Cardiac muscle cell (in vitro differentiated cells and primary cell): ENCODE results near the gene BLZF1. TPM values are rescaled to one million over a fixed set of nuclear protein-coding genes. Genes with fewer than 3 reads are reported as not detected.
"Not testable (repeated sequence)": the region's sequence is repeated elsewhere in the genome, so short reads cannot be mapped to it uniquely, and the experiment has no call there.

ENCODE experiments used
- DNase-seq, 2 donors: peaks; one replicate each; pipeline versions ENCODE4 v3.0.0 to v3.0.0-alpha.2; 2010 to 2017; ENCODE audit warnings: low read depth in 1 of 2, low spot score in 1 of 2
- H3K27ac ChIP-seq: fragments of 200-600 bp; sonication (generic); 2 replicates; pipeline ENCODE4 v1.5.1; 2016
- H3K27me3 ChIP-seq: fragments of 200-600 bp; sonication (generic); 2 replicates; pipeline ENCODE4 v1.6.0; 2016; ENCODE audit warnings: control low read depth
- H3K36me3 ChIP-seq: fragments of 200-600 bp; sonication (generic); 2 replicates; pipeline ENCODE4 v1.5.1; 2016; ENCODE audit warnings: control low read depth
- H3K4me1 ChIP-seq: fragments of 200-600 bp; sonication (generic); 2 replicates; pipeline ENCODE4 v1.8.1; 2017; ENCODE audit warnings: low read depth, mild to moderate bottlenecking, mixed run types
- H3K4me3 ChIP-seq: fragments of 200-600 bp; sonication (generic); 2 replicates; pipeline ENCODE4 v1.5.1; 2016; ENCODE audit warnings: mild to moderate bottlenecking
- H3K9me3 ChIP-seq: fragments of 200-600 bp; sonication (generic); 2 replicates; pipeline ENCODE4 v1.5.1; 2017; ENCODE audit warnings: low read depth, mild to moderate bottlenecking, control low read depth
- CTCF ChIP-seq: IDR thresholded peaks from 2 replicates; pipeline ENCODE4 v1.5.1; 2012; ENCODE audit warnings: low read depth, mild to moderate bottlenecking, low read length
- polyA plus RNA-seq: library from polyadenylated mRNA; unstranded; fragments of >200 nt; fragmentation: Nextera tagmentation; extraction: Ambion mirVana; gene quantifications from 2 replicates; pipeline ENCODE4 v1.2.1, GENCODE V29; 2016
- total RNA-seq: library from RNA; depleted of rRNA; stranded (reverse); fragments of >200 nt; gene quantifications from 2 replicates; pipeline ENCODE4 v1.2.3, GENCODE V29; 2016

BLZF1 gene
- total and polyA plus RNA-seq, 2 experiments from 2014 or later: 17.3 to 19.7 TPM

- H3K9me3 ChIP-seq: no peaks in the 10 kb centered on the region
- DNase-seq: no peak
- no peak for TF ChIP-seq CTCF
- H3K4me3 ChIP-seq: no peak overlapping the region
- H3K36me3 ChIP-seq: peaks cover 40% of the 10 kb centered on the region
- no peaks in the 10 kb centered on the region for H3K27me3 ChIP-seq
- H3K4me1 ChIP-seq: no peaks in the 10 kb centered on the region
- H3K27ac ChIP-seq: no peak overlapping the region
These were observed 15.5 kb downstream of the BLZF1 start for GRCh38 chr1:169383449-169383848.

- Histone ChIP-seq H3K4me1 (no peaks in the 10 kb centered on the region), H3K27ac (no peak overlapping the region), H3K4me3 (no peak overlapping the region), H3K36me3 (peaks cover 31% of the 10 kb centered on the region), H3K27me3 (no peaks in the 10 kb centered on the region), H3K9me3 (no peaks in the 10 kb centered on the region)
- DNase-seq: no peak
- no peak for TF ChIP-seq CTCF
These were observed 19.4 kb downstream of the BLZF1 start for GRCh38 chr1:169387399-169387798.

- Histone ChIP-seq H3K27ac (no peak overlapping the region), H3K36me3 (peaks cover 46% of the 10 kb centered on the region), H3K4me1 (no peaks in the 10 kb centered on the region), H3K4me3 (no peak overlapping the region), H3K27me3 (no peaks in the 10 kb centered on the region), H3K9me3 (no peaks in the 10 kb centered on the region)
- no peak for TF ChIP-seq CTCF
- DNase-seq: no peak
These were observed 22.3 kb downstream of the BLZF1 start for GRCh38 chr1:169390303-169390702.

- H3K27me3 ChIP-seq: no peaks in the 10 kb centered on the region
- peaks cover 52% of the 10 kb centered on the region for H3K36me3 ChIP-seq
- no peaks in the 10 kb centered on the region for H3K9me3 ChIP-seq
- H3K4me1 ChIP-seq: no peaks in the 10 kb centered on the region
- DNase-seq: peak in 1 of 2 donors; percentile 10
- H3K4me3 ChIP-seq: no peak overlapping the region
- H3K27ac ChIP-seq: no peak overlapping the region
- TF ChIP-seq CTCF: no peak
These were observed 24.4 kb downstream of the BLZF1 start for GRCh38 chr1:169392406-169392805.

- no peak overlapping the region for H3K27ac ChIP-seq
- peaks cover 32% of the 10 kb centered on the region for H3K36me3 ChIP-seq
- no peak for TF ChIP-seq CTCF
- H3K27me3 ChIP-seq: no peaks in the 10 kb centered on the region
- no peaks in the 10 kb centered on the region for H3K9me3 ChIP-seq
- no peak for DNase-seq
- no peaks in the 10 kb centered on the region for H3K4me1 ChIP-seq
- no peak overlapping the region for H3K4me3 ChIP-seq
These were observed 28.0 kb downstream of the BLZF1 start for GRCh38 chr1:169395955-169396354.

- not testable (repeated sequence) for H3K27me3 ChIP-seq, H3K9me3 ChIP-seq, DNase-seq, H3K4me3 ChIP-seq, H3K36me3 ChIP-seq, H3K27ac ChIP-seq, H3K4me1 ChIP-seq
These were observed 34.6 kb downstream of the BLZF1 start for GRCh38 chr1:169402578-169402977.

- DNase-seq, H3K4me1 ChIP-seq, H3K27me3 ChIP-seq, H3K36me3 ChIP-seq, H3K9me3 ChIP-seq, H3K4me3 ChIP-seq, H3K27ac ChIP-seq: not testable (repeated sequence)
These were observed 40.3 kb downstream of the BLZF1 start for GRCh38 chr1:169408340-169408739.
